Type B pancreatic cell (in vitro differentiated cells): Measurements from ENCODE around the gene LCN1. TPM values are rescaled to one million over a fixed set of nuclear protein-coding genes. Genes with fewer than 3 reads are reported as not detected.

Source experiments
- DNase-seq: peaks from one replicate; pipeline ENCODE4 v3.0.0; 2021; ENCODE audit warnings: mixed read lengths; ENCODE audit not compliant: unreplicated experiment; ENCODE audit errors: extremely low spot score
- H3K27ac Mint-ChIP-seq: 2 replicates; pipeline ENCODE4 v1.8.0; 2021; ENCODE audit warnings: mild to moderate bottlenecking, mixed read lengths
- H3K27me3 Mint-ChIP-seq: 2 replicates; pipeline ENCODE4 v1.8.0; 2021; ENCODE audit warnings: mixed read lengths
- H3K36me3 Mint-ChIP-seq: 2 replicates; pipeline ENCODE4 v1.8.0; 2021; ENCODE audit warnings: mixed read lengths
- H3K4me1 Mint-ChIP-seq: one replicate; pipeline ENCODE4 v1.8.0; 2021; ENCODE audit warnings: mixed read lengths; ENCODE audit not compliant: unreplicated experiment
- H3K4me3 Mint-ChIP-seq: 2 replicates; pipeline ENCODE4 v1.8.0; 2021; ENCODE audit warnings: mild to moderate bottlenecking, mixed read lengths
- H3K9me3 Mint-ChIP-seq: 2 replicates; pipeline ENCODE4 v1.8.0; 2021; ENCODE audit warnings: mixed read lengths
- CTCF ChIP-seq: fragments of 200-600 bp; sonication (generic); conservative IDR thresholded peaks from 2 replicates; pipeline ENCODE4 v1.5.0; 2021; ENCODE audit warnings: antibody characterized with exemption, mild to moderate bottlenecking
- total RNA-seq: library from RNA; stranded (reverse); gene quantifications from 2 replicates; pipeline ENCODE4 v1.2.1, GENCODE V29; 2021; ENCODE audit warnings: low replicate concordance

Gene LCN1
- total RNA-seq, 1 donor from 2014 or later: not detected

GRCh38 chr9:135550344-135550918 lies 29.2 kb downstream of the LCN1 start:
- H3K27me3 Mint-ChIP-seq: peaks cover 3% of the 10 kb centered on the region
- H3K9me3 Mint-ChIP-seq: no peaks in the 10 kb centered on the region
- H3K4me1 Mint-ChIP-seq: no peaks in the 10 kb centered on the region
- TF ChIP-seq CTCF: no peak
- no peak overlapping the region for H3K27ac Mint-ChIP-seq
- no peak overlapping the region for H3K4me3 Mint-ChIP-seq
- DNase-seq: no peak
- no peaks in the 10 kb centered on the region for H3K36me3 Mint-ChIP-seq

GRCh38 chr9:135551031-135551430 lies 29.8 kb downstream of the LCN1 start:
- Mint-ChIP-seq H3K4me3 (no peak overlapping the region), H3K27ac (no peak overlapping the region), H3K27me3 (peaks cover 3% of the 10 kb centered on the region), H3K9me3 (no peaks in the 10 kb centered on the region), H3K4me1 (no peaks in the 10 kb centered on the region), H3K36me3 (no peaks in the 10 kb centered on the region)
- no peak for TF ChIP-seq CTCF
- DNase-seq: no peak

GRCh38 chr9:135551456-135551855 lies 30.2 kb downstream of the LCN1 start:
- no peak for DNase-seq
- TF ChIP-seq CTCF: no peak

GRCh38 chr9:135552021-135552697 lies 30.9 kb downstream of the LCN1 start:
- peaks cover 3% of the 10 kb centered on the region for H3K27me3 Mint-ChIP-seq
- H3K9me3 Mint-ChIP-seq: no peaks in the 10 kb centered on the region

More at GRCh38 chr9:135551456-135551855, 30.2 kb downstream of the LCN1 start:
- H3K36me3 Mint-ChIP-seq: no peaks in the 10 kb centered on the region
- no peaks in the 10 kb centered on the region for H3K4me1 Mint-ChIP-seq
- H3K4me3 Mint-ChIP-seq: no peak overlapping the region
- peaks cover 3% of the 10 kb centered on the region for H3K27me3 Mint-ChIP-seq
- H3K9me3 Mint-ChIP-seq: no peaks in the 10 kb centered on the region
- H3K27ac Mint-ChIP-seq: no peak overlapping the region

GRCh38 chr9:135552698-135553171 lies 31.5 kb downstream of the LCN1 start:
- no peaks in the 10 kb centered on the region for H3K4me1 Mint-ChIP-seq
- no peak overlapping the region for H3K4me3 Mint-ChIP-seq
- no peak for TF ChIP-seq CTCF
- no peaks in the 10 kb centered on the region for H3K36me3 Mint-ChIP-seq
- H3K27me3 Mint-ChIP-seq: peaks cover 3% of the 10 kb centered on the region
- DNase-seq: no peak
- no peak overlapping the region for H3K27ac Mint-ChIP-seq
- H3K9me3 Mint-ChIP-seq: no peaks in the 10 kb centered on the region

More at GRCh38 chr9:135552021-135552697, 30.9 kb downstream of the LCN1 start:
- no peaks in the 10 kb centered on the region for H3K4me1 Mint-ChIP-seq
- no peak for DNase-seq
- no peak overlapping the region for H3K4me3 Mint-ChIP-seq
- H3K36me3 Mint-ChIP-seq: no peaks in the 10 kb centered on the region
- H3K27ac Mint-ChIP-seq: no peak overlapping the region
- no peak for TF ChIP-seq CTCF
